Measurements from ENCODE around the gene PRKCZ.
A peak's percentile ranks its signal among the peaks of the same experiment; 100 is the strongest.

PRKCZ gene

GRCh38 chr1:2190491-2190976 is 140.3 kb downstream of the PRKCZ start:
- DNase-seq (ENCODE audit: low read depth) = no peak
- TF ChIP-seq MYC (IDR thresholded peaks at IDR 0.05; ENCODE audit: low read depth, low read length) (no peak), MAX (IDR thresholded peaks at IDR 0.05; ENCODE audit: low read depth, low read length) (no peak), POLR2A (IDR thresholded peaks at IDR 0.05; ENCODE audit: extremely low read depth, insufficient read length) (no peak), CTCF (IDR thresholded peaks at IDR 0.05; ENCODE audit: low read depth, low read length) (no peak)
- H3K4me3 ChIP-seq (ENCODE audit: low read depth, low read length) = peak overlapping the region; percentile 60

GRCh38 chr1:2192031-2192995 is 142.1 kb downstream of the PRKCZ start:
- DNase-seq (ENCODE audit: low read depth) = no peak
- TF ChIP-seq MYC (IDR thresholded peaks at IDR 0.05; ENCODE audit: low read depth, low read length) = no peak
- no peak for TF ChIP-seq POLR2A (IDR thresholded peaks at IDR 0.05; ENCODE audit: extremely low read depth, insufficient read length)
- no peak for TF ChIP-seq MAX (IDR thresholded peaks at IDR 0.05; ENCODE audit: low read depth, low read length)
- no peak for TF ChIP-seq CTCF (IDR thresholded peaks at IDR 0.05; ENCODE audit: low read depth, low read length)
- no peak overlapping the region for H3K4me3 ChIP-seq (ENCODE audit: low read depth, low read length)

GRCh38 chr1:2193514-2194281 is 143.5 kb downstream of the PRKCZ start:
- no peak overlapping the region for H3K4me3 ChIP-seq (ENCODE audit: low read depth, low read length)
- TF ChIP-seq MYC (IDR thresholded peaks at IDR 0.05; ENCODE audit: low read depth, low read length) (no peak), POLR2A (IDR thresholded peaks at IDR 0.05; ENCODE audit: extremely low read depth, insufficient read length) (no peak), CTCF (IDR thresholded peaks at IDR 0.05; ENCODE audit: low read depth, low read length) (no peak), MAX (IDR thresholded peaks at IDR 0.05; ENCODE audit: low read depth, low read length) (no peak)
- no peak for DNase-seq (ENCODE audit: low read depth)

- peak within 1 kb of the TSS; percentile 57 for H3K4me3 ChIP-seq (ENCODE audit: low read depth, low read length)
- no peak for TF ChIP-seq MYC (IDR thresholded peaks at IDR 0.05; ENCODE audit: low read depth, low read length)
- peak; percentile 44 for TF ChIP-seq POLR2A (IDR thresholded peaks at IDR 0.05; ENCODE audit: extremely low read depth, insufficient read length)
- TF ChIP-seq CTCF (IDR thresholded peaks at IDR 0.05; ENCODE audit: low read depth, low read length) = no peak
- DNase-seq (ENCODE audit: low read depth) = peak; percentile 69
Observed at GRCh38 chr1:2194319-2194897, 144.2 kb downstream of the PRKCZ start, which contains the start of gene FAAP20. Gene FAAP20, minus strand, starts transcription at chr1:2194772. Its CDS starts 23 bp downstream, at chr1:2194749.

- peak; percentile 87 for DNase-seq (ENCODE audit: low read depth)
- TF ChIP-seq MYC (IDR thresholded peaks at IDR 0.05; ENCODE audit: low read depth, low read length) (peak; percentile 83), POLR2A (IDR thresholded peaks at IDR 0.05; ENCODE audit: extremely low read depth, insufficient read length) (peak; percentile 5), CTCF (IDR thresholded peaks at IDR 0.05; ENCODE audit: low read depth, low read length) (peak; percentile 76), MAX (IDR thresholded peaks at IDR 0.05; ENCODE audit: low read depth, low read length) (peak; percentile 97)
- peak overlapping the region; percentile 57 for H3K4me3 ChIP-seq (ENCODE audit: low read depth, low read length)
Observed at GRCh38 chr1:2194898-2195673, 144.9 kb downstream of the PRKCZ start.

All from NB4 (cell line).